GM23338 (cell line): ENCODE results near the gene IGF2R. TPM values are rescaled to one million over a fixed set of nuclear protein-coding genes. Genes with fewer than 3 reads are reported as not detected.
"Not testable (repeated sequence)": the region's sequence is repeated elsewhere in the genome, so short reads cannot be mapped to it uniquely, and the experiment has no call there.

Experiments
- ATAC-seq: fragments of 200-7000 bp; cut with Tn5 transposase; 3 replicates; pipeline ENCODE4 v1.9.1; 2020
- DNase-seq: peaks from one replicate; pipeline ENCODE4 v3.0.0-alpha.2; 2015; ENCODE audit warnings: low spot score
- H2AFZ ChIP-seq: fragments of 200-600 bp; sonication (generic); 2 replicates; pipeline ENCODE4 v1.8.0; 2016; ENCODE audit warnings: antibody characterized with exemption, mild to moderate bottlenecking, moderate library complexity
- H3F3A ChIP-seq: fragments of 200-600 bp; sonication (generic); replicated peaks from 2 replicates; pipeline ENCODE4 v1.8.0; 2017; ENCODE audit warnings: antibody characterized with exemption, mixed run types, low read depth
- H3K27ac ChIP-seq: fragments of 200-600 bp; sonication (generic); 2 replicates; pipeline ENCODE4 v1.6.1; 2016; ENCODE audit warnings: low read depth
- H3K27me3 ChIP-seq: fragments of 200-600 bp; sonication (generic); 2 replicates; pipeline ENCODE4 v1.8.0; 2016; ENCODE audit warnings: mild to moderate bottlenecking, mixed run types, moderate library complexity; ENCODE audit not compliant: insufficient read depth
- H3K36me3 ChIP-seq: fragments of 200-600 bp; sonication (generic); 2 replicates; pipeline ENCODE4 v1.8.0; 2016; ENCODE audit warnings: mild to moderate bottlenecking; ENCODE audit not compliant: insufficient read depth
- H3K4me1 ChIP-seq: fragments of 200-600 bp; sonication (generic); 2 replicates; pipeline ENCODE4 v1.8.0; 2016; ENCODE audit warnings: mild to moderate bottlenecking, moderate library complexity; ENCODE audit not compliant: insufficient read depth
- H3K4me2 ChIP-seq: fragments of 200-600 bp; sonication (generic); 2 replicates; pipeline ENCODE4 v1.7.1; 2017; ENCODE audit warnings: mixed run types
- H3K4me3 ChIP-seq: fragments of 200-600 bp; sonication (generic); 2 replicates; pipeline ENCODE4 v1.6.1; 2016; ENCODE audit warnings: mixed run types
- H3K79me2 ChIP-seq: fragments of 200-600 bp; sonication (generic); replicated peaks from 2 replicates; pipeline ENCODE4 v1.8.0; 2017; ENCODE audit warnings: mild to moderate bottlenecking; ENCODE audit not compliant: insufficient read depth
- H3K9me2 ChIP-seq: fragments of 200-600 bp; sonication (generic); 2 replicates; pipeline ENCODE4 v1.8.0; 2017; ENCODE audit not compliant: insufficient read depth
- H4K20me1 ChIP-seq: fragments of 200-600 bp; sonication (generic); replicated peaks from 2 replicates; pipeline ENCODE4 v1.8.0; 2017; ENCODE audit warnings: mild to moderate bottlenecking; ENCODE audit not compliant: insufficient read depth
- H3K27ac Mint-ChIP-seq: 2 replicates; pipeline ENCODE4 v1.8.0; 2020; ENCODE audit warnings: inconsistent platforms, mild to moderate bottlenecking, moderate library complexity, mixed read lengths
- H3K27me3 Mint-ChIP-seq: 3 replicates; pipeline ENCODE4 v1.8.0; 2022; ENCODE audit warnings: low read depth, mild to moderate bottlenecking, moderate library complexity, mixed read lengths, inconsistent platforms; ENCODE audit not compliant: insufficient read depth, poor library complexity
- H3K36me3 Mint-ChIP-seq: 3 replicates; pipeline ENCODE4 v1.8.0; 2021; ENCODE audit warnings: low read depth, mild to moderate bottlenecking, inconsistent platforms, moderate library complexity, mixed read lengths
- H3K4me1 Mint-ChIP-seq: 3 replicates; pipeline ENCODE4 v1.8.0; 2020; ENCODE audit warnings: mild to moderate bottlenecking, inconsistent platforms, mixed read lengths
- H3K4me3 Mint-ChIP-seq: 3 replicates; pipeline ENCODE4 v1.8.0; 2021; ENCODE audit warnings: moderate library complexity, mild to moderate bottlenecking, inconsistent platforms, mixed read lengths
- H3K9me3 Mint-ChIP-seq: 3 replicates; pipeline ENCODE4 v1.8.0; 2020; ENCODE audit warnings: moderate library complexity, mild to moderate bottlenecking, inconsistent platforms, mixed read lengths
- CTCF ChIP-seq, 2 experiments: fragments of 200-600 bp in 1 of 2; sonication (generic) in 1 of 2; conservative IDR thresholded peaks; 2 replicates each; pipeline versions ENCODE4 v1.5.1 to v1.6.1; 2016 to 2017; ENCODE audit warnings: antibody characterized with exemption in 2 of 2, low read depth in 2 of 2, mild to moderate bottlenecking in 2 of 2, moderate library complexity in 1 of 2
- EZH2phosphoT487 ChIP-seq: fragments of 200-600 bp; sonication (generic); IDR thresholded peaks from one replicate; pipeline ENCODE4 v1.8.1; 2018; ENCODE audit warnings: antibody characterized with exemption; ENCODE audit not compliant: unreplicated experiment
- JUNB ChIP-seq: IDR thresholded peaks from one replicate; pipeline ENCODE4 v1.6.1; 2016; ENCODE audit warnings: antibody characterized with exemption; ENCODE audit not compliant: unreplicated experiment
- NANOG ChIP-seq: IDR thresholded peaks from 2 replicates; pipeline ENCODE4 v1.6.1; 2016; ENCODE audit warnings: antibody characterized with exemption, borderline replicate concordance
- REST ChIP-seq: IDR thresholded peaks from one replicate; pipeline ENCODE4 v1.6.1; 2018; ENCODE audit warnings: antibody characterized with exemption; ENCODE audit not compliant: unreplicated experiment
- ZNF114 ChIP-seq: fragments of 250-450 bp; sonication (Bioruptor Pico); IDR thresholded peaks from 2 replicates; pipeline ENCODE4 v1.5.0; 2020; ENCODE audit warnings: mild to moderate bottlenecking, moderate library complexity
- polyA plus RNA-seq: library from polyadenylated mRNA; unstranded; fragments of >200 nt; fragmentation: Nextera tagmentation; extraction: Ambion mirVana; gene quantifications from 2 replicates; pipeline ENCODE4 v1.2.1, GENCODE V29; 2016
- total RNA-seq: library from RNA; depleted of rRNA; stranded (reverse); fragments of >200 nt; shearing (Covaris generic); gene quantifications from 2 replicates; pipeline ENCODE4 v1.2.3, GENCODE V29; 2014
- TF ChIP-seq, protein P1 (sequence below): fragments of 250-450 bp; sonication (Bioruptor Pico); IDR thresholded peaks from 2 replicates; pipeline ENCODE4 v1.5.0; 2020; ENCODE audit warnings: mild to moderate bottlenecking, moderate library complexity

Gene IGF2R
- total and polyA plus RNA-seq, 2 experiments from 2014 or later = 12.5 to 76.4 TPM

DNA sequence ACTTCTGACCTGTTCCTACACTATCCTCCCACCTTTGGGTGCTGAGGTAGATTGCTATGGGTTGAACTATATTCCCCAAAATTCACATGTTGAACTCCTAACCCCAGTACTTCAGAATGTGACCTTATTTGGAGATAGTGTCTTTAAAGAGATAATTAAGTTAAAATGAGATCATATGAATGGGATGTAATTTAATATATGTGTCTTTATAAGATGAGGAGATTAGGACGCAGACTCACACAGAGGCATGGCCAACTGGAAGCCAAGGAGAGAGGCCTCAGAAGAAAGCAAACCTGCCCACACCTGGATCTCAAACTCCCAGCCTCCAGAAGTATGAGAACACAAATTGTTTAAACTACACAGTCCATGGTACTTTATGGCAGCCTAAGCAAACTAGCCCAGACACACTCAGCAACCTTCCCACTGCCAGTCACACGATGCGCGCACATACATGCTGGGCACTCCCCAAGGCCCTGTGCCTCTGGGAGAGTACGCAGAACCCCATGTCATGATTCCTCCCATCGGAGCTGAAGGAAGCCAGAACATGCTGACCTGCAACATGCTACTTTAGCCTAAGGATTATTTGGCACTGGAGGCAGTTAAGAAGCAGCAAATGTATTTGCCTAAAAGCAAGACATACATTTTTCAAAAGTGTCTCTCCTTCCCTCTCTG lies 143.9 kb downstream of the IGF2R start:
- Mint-ChIP-seq H3K27me3 (peaks cover 6% of the 10 kb centered on the region), H3K27ac (0 out of 2 replicates have a peak overlapping the region, but pooled peaks have one; percentile 9), H3K36me3 (peaks cover 19% of the 10 kb centered on the region), H3K9me3 (peaks cover 12% of the 10 kb centered on the region), H3K4me3 (no peak overlapping the region), H3K4me1 (peaks cover 15% of the 10 kb centered on the region; the same call in 2 of the 3 replicates)
- H3K4me2 ChIP-seq = no peak overlapping the region
- H3K4me1 ChIP-seq = peaks cover 4% of the 10 kb centered on the region; the same call in 1 of the 2 replicates
- no peaks in the 10 kb centered on the region for H4K20me1 ChIP-seq
- H3K27me3 ChIP-seq = no peaks in the 10 kb centered on the region
- H3K9me2 ChIP-seq = no peaks in the 10 kb centered on the region
- no peak overlapping the region for H2AFZ ChIP-seq
- ATAC-seq (no peak), DNase-seq (no peak)
- no peak overlapping the region for H3K4me3 ChIP-seq
- H3F3A ChIP-seq = no peaks in the 10 kb centered on the region
- H3K27ac ChIP-seq = peak overlapping the region; percentile 17; the same call in 1 of the 2 replicates
- TF ChIP-seq ZNF114 (no peak), REST (no peak), EZH2phosphoT487 (no peak), JUNB (no peak), CTCF (conservative IDR thresholded peaks at IDR 0.05; ENCODE audit: low read depth in 2 of 2) (no peak), NANOG (no peak)
- TF ChIP-seq, protein P1, sequence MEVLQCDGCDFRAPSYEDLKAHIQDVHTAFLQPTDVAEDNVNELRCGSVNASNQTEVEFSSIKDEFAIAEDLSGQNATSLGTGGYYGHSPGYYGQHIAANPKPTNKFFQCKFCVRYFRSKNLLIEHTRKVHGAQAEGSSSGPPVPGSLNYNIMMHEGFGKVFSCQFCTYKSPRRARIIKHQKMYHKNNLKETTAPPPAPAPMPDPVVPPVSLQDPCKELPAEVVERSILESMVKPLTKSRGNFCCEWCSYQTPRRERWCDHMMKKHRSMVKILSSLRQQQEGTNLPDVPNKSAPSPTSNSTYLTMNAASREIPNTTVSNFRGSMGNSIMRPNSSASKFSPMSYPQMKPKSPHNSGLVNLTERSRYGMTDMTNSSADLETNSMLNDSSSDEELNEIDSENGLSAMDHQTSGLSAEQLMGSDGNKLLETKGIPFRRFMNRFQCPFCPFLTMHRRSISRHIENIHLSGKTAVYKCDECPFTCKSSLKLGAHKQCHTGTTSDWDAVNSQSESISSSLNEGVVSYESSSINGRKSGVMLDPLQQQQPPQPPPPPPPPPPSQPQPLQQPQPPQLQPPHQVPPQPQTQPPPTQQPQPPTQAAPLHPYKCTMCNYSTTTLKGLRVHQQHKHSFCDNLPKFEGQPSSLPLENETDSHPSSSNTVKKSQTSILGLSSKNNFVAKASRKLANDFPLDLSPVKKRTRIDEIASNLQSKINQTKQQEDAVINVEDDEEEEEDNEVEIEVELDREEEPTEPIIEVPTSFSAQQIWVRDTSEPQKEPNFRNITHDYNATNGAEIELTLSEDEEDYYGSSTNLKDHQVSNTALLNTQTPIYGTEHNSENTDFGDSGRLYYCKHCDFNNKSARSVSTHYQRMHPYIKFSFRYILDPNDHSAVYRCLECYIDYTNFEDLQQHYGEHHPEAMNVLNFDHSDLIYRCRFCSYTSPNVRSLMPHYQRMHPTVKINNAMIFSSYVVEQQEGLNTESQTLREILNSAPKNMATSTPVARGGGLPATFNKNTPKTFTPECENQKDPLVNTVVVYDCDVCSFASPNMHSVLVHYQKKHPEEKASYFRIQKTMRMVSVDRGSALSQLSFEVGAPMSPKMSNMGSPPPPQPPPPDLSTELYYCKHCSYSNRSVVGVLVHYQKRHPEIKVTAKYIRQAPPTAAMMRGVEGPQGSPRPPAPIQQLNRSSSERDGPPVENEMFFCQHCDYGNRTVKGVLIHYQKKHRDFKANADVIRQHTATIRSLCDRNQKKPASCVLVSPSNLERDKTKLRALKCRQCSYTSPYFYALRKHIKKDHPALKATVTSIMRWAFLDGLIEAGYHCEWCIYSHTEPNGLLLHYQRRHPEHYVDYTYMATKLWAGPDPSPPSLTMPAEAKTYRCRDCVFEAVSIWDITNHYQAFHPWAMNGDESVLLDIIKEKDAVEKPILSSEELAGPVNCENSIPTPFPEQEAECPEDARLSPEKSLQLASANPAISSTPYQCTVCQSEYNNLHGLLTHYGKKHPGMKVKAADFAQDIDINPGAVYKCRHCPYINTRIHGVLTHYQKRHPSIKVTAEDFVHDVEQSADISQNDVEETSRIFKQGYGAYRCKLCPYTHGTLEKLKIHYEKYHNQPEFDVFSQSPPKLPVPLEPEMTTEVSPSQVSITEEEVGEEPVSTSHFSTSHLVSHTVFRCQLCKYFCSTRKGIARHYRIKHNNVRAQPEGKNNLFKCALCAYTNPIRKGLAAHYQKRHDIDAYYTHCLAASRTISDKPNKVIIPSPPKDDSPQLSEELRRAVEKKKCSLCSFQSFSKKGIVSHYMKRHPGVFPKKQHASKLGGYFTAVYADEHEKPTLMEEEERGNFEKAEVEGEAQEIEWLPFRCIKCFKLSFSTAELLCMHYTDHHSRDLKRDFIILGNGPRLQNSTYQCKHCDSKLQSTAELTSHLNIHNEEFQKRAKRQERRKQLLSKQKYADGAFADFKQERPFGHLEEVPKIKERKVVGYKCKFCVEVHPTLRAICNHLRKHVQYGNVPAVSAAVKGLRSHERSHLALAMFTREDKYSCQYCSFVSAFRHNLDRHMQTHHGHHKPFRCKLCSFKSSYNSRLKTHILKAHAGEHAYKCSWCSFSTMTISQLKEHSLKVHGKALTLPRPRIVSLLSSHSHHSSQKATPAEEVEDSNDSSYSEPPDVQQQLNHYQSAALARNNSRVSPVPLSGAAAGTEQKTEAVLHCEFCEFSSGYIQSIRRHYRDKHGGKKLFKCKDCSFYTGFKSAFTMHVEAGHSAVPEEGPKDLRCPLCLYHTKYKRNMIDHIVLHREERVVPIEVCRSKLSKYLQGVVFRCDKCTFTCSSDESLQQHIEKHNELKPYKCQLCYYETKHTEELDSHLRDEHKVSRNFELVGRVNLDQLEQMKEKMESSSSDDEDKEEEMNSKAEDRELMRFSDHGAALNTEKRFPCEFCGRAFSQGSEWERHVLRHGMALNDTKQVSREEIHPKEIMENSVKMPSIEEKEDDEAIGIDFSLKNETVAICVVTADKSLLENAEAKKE (CRISPR knock-in tag) = no peak
- H3K36me3 ChIP-seq = no peaks in the 10 kb centered on the region
- no peaks in the 10 kb centered on the region for H3K79me2 ChIP-seq

DNA sequence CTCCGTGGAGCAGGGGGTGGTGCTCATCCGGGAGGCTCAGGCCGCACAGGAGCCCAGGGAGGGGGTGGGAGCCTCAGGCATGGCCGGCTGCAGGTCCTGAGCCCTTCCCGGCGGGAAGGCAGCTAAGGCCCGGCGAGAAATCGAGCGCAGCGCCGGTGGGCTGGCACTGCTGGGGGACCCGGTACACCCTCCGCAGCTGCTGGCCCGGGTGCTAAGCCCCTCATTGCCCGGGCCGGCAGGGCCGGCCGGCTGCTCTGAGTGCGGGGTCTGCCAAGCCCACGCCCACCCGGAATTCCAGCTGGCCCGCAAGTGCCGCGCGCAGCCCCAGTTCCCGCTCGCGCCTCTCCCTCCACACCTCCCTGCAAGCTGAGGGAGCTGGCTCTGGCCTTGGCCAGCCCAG lies 145.7 kb downstream of the IGF2R start:
- H3K36me3 ChIP-seq, H3K27me3 ChIP-seq, H3F3A ChIP-seq, H3K4me3 Mint-ChIP-seq, H3K27ac ChIP-seq, H3K27me3 Mint-ChIP-seq, H2AFZ ChIP-seq, H3K4me3 ChIP-seq, ATAC-seq, H3K4me1 ChIP-seq, H3K9me2 ChIP-seq, H3K4me2 ChIP-seq, H3K79me2 ChIP-seq, H3K27ac Mint-ChIP-seq, H4K20me1 ChIP-seq, DNase-seq: not testable (repeated sequence)
- Mint-ChIP-seq H3K9me3 (peaks cover 24% of the 10 kb centered on the region), H3K36me3 (peaks cover 32% of the 10 kb centered on the region), H3K4me1 (peaks cover 15% of the 10 kb centered on the region; the same call in 2 of the 3 replicates)
